ENCODE results near the gene SHISAL2A. TPM values are rescaled to one million over a fixed set of nuclear protein-coding genes. Genes with fewer than 3 reads are reported as not detected.

The SHISAL2A gene
- total and polyA plus RNA-seq, 2 donors (not counting 1 experiment from before 2014, with no cell fraction given) = not detected

GRCh38 chr1:52598729-52599128 is 34.2 kb upstream of the SHISAL2A start:
- Histone ChIP-seq H3K79me2 (ENCODE audit: control insufficient read depth, insufficient read depth, low read length) (no peaks in the 10 kb centered on the region), H3K4me3 (replicated peaks in 1 of 4; ENCODE audit: control extremely low read depth in 1 of 4, insufficient read depth in 1 of 4, low read depth in 3 of 4, low read length in 4 of 4) (no peak overlapping the region), H3K4me2 (ENCODE audit: extremely low read depth, insufficient read depth, low read length) (no peak overlapping the region), H3K9ac (ENCODE audit: insufficient read depth, low read length) (no peak overlapping the region), H3K27ac (ENCODE audit: insufficient read depth, low read length) (no peak overlapping the region), H3K9me3 (ENCODE audit: control insufficient read depth, insufficient read depth, low read depth, low read length) (no peaks in the 10 kb centered on the region), H3K4me1 (ENCODE audit: control insufficient read depth, extremely low read depth, insufficient read depth, low read length) (peaks cover 6% of the 10 kb centered on the region), H3K36me3 (ENCODE audit: control insufficient read depth, insufficient read depth, low read length) (no peaks in the 10 kb centered on the region), H3K27me3 (ENCODE audit: control insufficient read depth, insufficient read depth, low read length) (no peaks in the 10 kb centered on the region), H2AFZ (ENCODE audit: low read length) (no peak overlapping the region), H4K20me1 (ENCODE audit: control insufficient read depth, extremely low read depth, insufficient read depth, low read length) (no peaks in the 10 kb centered on the region)
- no peak for DNase-seq (ENCODE audit: low read depth in 2 of 2)
- no peak for TF ChIP-seq EZH2 (IDR thresholded peaks at IDR 0.05; ENCODE audit: low read length, missing control alignments)
- no peak for TF ChIP-seq CTCF (conservative IDR thresholded peaks at IDR 0.05 in 1 of 2, IDR thresholded peaks at IDR 0.05 in 1 of 2; ENCODE audit: low read depth in 1 of 2, low read length in 2 of 2)

DNA sequence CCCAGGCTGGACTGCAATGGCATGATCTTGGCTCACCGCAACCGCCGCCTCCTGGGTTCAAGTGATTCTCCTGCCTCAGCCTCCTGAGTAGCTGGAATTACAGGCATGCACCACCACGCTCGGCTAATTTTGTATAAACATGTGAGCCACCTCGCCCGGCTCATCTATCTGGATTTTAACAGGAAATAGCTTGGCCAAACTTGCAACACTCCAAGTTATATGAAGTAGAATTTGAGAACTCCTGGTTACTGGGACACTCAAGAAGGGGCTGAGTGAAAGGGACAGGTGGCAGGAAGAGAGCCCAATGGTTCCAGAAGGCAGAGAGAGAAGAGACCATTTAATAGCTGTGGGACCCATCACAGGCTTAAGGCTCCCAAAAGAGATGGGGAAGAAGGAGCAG is 33.7 kb upstream of the SHISAL2A start:
- no peak overlapping the region for H3K4me2 ChIP-seq (ENCODE audit: extremely low read depth, insufficient read depth, low read length)
- DNase-seq (ENCODE audit: low read depth in 2 of 2) = no peak
- H2AFZ ChIP-seq (ENCODE audit: low read length) = no peak overlapping the region
- no peaks in the 10 kb centered on the region for H4K20me1 ChIP-seq (ENCODE audit: control insufficient read depth, extremely low read depth, insufficient read depth, low read length)
- no peaks in the 10 kb centered on the region for H3K27me3 ChIP-seq (ENCODE audit: control insufficient read depth, insufficient read depth, low read length)
- H3K9ac ChIP-seq (ENCODE audit: insufficient read depth, low read length) = no peak overlapping the region
- H3K79me2 ChIP-seq (ENCODE audit: control insufficient read depth, insufficient read depth, low read length) = no peaks in the 10 kb centered on the region
- no peaks in the 10 kb centered on the region for H3K9me3 ChIP-seq (ENCODE audit: control insufficient read depth, insufficient read depth, low read depth, low read length)
- no peak overlapping the region for H3K4me3 ChIP-seq (replicated peaks in 1 of 4; ENCODE audit: control extremely low read depth in 1 of 4, insufficient read depth in 1 of 4, low read depth in 3 of 4, low read length in 4 of 4)
- peaks cover 6% of the 10 kb centered on the region for H3K4me1 ChIP-seq (ENCODE audit: control insufficient read depth, extremely low read depth, insufficient read depth, low read length)
- TF ChIP-seq EZH2 (IDR thresholded peaks at IDR 0.05; ENCODE audit: low read length, missing control alignments) (no peak), CTCF (conservative IDR thresholded peaks at IDR 0.05 in 1 of 2, IDR thresholded peaks at IDR 0.05 in 1 of 2; ENCODE audit: low read depth in 1 of 2, low read length in 2 of 2) (no peak)
- H3K27ac ChIP-seq (ENCODE audit: insufficient read depth, low read length) = no peak overlapping the region
- no peaks in the 10 kb centered on the region for H3K36me3 ChIP-seq (ENCODE audit: control insufficient read depth, insufficient read depth, low read length)

DNA sequence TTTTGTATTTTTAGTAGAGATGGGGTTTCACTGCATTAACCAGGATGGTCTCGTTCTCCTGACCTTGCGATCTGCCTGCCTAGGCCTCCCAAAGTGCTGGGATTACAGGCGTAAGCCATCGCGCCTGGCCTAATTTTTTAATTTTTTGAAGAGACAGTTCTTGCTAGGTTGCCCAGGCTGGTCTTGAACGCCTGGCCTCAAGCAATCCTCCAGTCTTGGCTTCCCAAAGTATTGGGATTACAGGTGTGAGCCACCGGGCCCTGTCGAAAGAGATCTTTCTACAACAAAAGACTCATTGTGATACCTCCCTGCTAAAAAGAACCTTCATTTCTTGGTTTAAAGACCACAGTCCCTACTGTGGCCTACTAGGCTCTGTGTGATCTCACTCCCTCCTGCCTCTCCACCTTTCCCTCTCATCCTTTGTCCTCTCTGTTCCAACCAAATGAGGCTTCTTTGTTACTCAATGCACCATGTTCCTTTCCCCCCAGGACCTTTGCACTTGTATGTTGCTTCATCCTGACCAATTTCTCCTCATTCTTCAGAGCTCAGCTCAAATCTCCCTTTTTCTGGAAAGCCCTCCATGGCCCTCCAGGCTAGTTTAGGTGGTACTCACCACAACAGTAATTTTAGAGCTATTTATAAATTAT is 32.3 kb upstream of the SHISAL2A start:
- Histone ChIP-seq H3K27me3 (ENCODE audit: control insufficient read depth, insufficient read depth, low read length) (no peaks in the 10 kb centered on the region), H3K9ac (ENCODE audit: insufficient read depth, low read length) (no peak overlapping the region), H3K4me1 (ENCODE audit: control insufficient read depth, extremely low read depth, insufficient read depth, low read length) (peaks cover 6% of the 10 kb centered on the region), H3K9me3 (ENCODE audit: control insufficient read depth, insufficient read depth, low read depth, low read length) (no peaks in the 10 kb centered on the region), H3K27ac (ENCODE audit: insufficient read depth, low read length) (no peak overlapping the region), H4K20me1 (ENCODE audit: control insufficient read depth, extremely low read depth, insufficient read depth, low read length) (no peaks in the 10 kb centered on the region), H2AFZ (ENCODE audit: low read length) (no peak overlapping the region), H3K79me2 (ENCODE audit: control insufficient read depth, insufficient read depth, low read length) (no peaks in the 10 kb centered on the region), H3K4me2 (ENCODE audit: extremely low read depth, insufficient read depth, low read length) (no peak overlapping the region), H3K4me3 (replicated peaks in 1 of 4; ENCODE audit: control extremely low read depth in 1 of 4, insufficient read depth in 1 of 4, low read depth in 3 of 4, low read length in 4 of 4) (no peak overlapping the region), H3K36me3 (ENCODE audit: control insufficient read depth, insufficient read depth, low read length) (no peaks in the 10 kb centered on the region)
- DNase-seq (ENCODE audit: low read depth in 2 of 2) = no peak
- TF ChIP-seq EZH2 (IDR thresholded peaks at IDR 0.05; ENCODE audit: low read length, missing control alignments) (no peak), CTCF (conservative IDR thresholded peaks at IDR 0.05 in 1 of 2, IDR thresholded peaks at IDR 0.05 in 1 of 2; ENCODE audit: low read depth in 1 of 2, low read length in 2 of 2) (no peak)

Measured in fibroblast of lung (primary cell).